ENCODE data around the gene SLC9A4.

Gene SLC9A4

DNA sequence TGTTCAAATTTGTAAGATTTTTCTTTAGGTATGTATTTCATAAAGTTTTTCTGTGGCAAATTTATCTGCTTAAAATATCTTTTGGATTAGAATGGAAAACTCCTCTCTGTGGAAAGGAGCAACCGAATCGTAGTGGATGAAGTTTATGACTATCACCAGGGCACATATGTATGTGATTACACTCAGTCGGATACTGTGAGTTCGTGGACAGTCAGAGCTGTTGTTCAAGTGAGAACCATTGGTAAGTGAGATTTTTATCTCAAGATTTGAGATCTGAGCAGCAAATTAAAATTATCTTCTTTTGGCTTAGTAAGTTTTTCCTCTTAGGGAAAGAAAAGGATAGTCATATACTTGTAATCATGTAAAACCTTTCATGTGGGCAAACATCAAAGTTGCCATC is 35.9 kb upstream of the SLC9A4 start:
- H3K27me3 ChIP-seq (ENCODE audit: control insufficient read depth, insufficient read depth, low read length), result no peaks in the 10 kb centered on the region
- no peak overlapping the region for H3K9ac ChIP-seq (ENCODE audit: low read length)
- no peaks in the 10 kb centered on the region for H3K4me1 ChIP-seq (ENCODE audit: control insufficient read depth, insufficient read depth, low read length)
- no peaks in the 10 kb centered on the region for H3K36me3 ChIP-seq (ENCODE audit: control insufficient read depth, insufficient read depth, low read length)
- no peak overlapping the region for H3K27ac ChIP-seq (ENCODE audit: low read depth, low read length)
- no peak overlapping the region for H3K4me3 ChIP-seq (ENCODE audit: low read depth, low read length)
- no peaks in the 10 kb centered on the region for H3K9me3 ChIP-seq (ENCODE audit: control insufficient read depth, insufficient read depth, low read depth, low read length)

DNA sequence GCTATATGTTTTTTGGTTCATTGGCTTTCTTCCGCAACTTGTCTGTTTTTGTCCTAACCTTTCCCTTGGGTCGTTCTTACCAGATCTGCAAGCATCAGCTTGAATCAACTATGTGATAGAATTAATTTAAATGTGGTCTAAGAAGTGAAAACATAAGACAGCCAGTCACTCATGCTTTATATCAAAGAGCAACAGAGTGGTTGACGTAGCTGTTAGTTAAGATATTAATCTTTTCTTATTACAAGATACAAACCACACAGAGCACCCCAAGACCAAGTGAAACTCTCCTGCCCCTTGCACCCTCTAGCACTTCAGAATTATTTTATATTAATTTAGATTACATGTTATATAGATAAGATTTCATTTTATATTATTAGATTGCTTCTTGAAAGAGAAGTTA is 34.9 kb upstream of the SLC9A4 start:
- Histone ChIP-seq H3K4me3 (ENCODE audit: low read depth, low read length) (no peak overlapping the region), H3K36me3 (ENCODE audit: control insufficient read depth, insufficient read depth, low read length) (no peaks in the 10 kb centered on the region), H3K9ac (ENCODE audit: low read length) (no peak overlapping the region), H3K27ac (ENCODE audit: low read depth, low read length) (no peak overlapping the region), H3K4me1 (ENCODE audit: control insufficient read depth, insufficient read depth, low read length) (no peaks in the 10 kb centered on the region), H3K9me3 (ENCODE audit: control insufficient read depth, insufficient read depth, low read depth, low read length) (no peaks in the 10 kb centered on the region), H3K27me3 (ENCODE audit: control insufficient read depth, insufficient read depth, low read length) (no peaks in the 10 kb centered on the region)

- H3K27ac ChIP-seq (ENCODE audit: low read depth, low read length), result no peak overlapping the region
- no peak overlapping the region for H3K9ac ChIP-seq (ENCODE audit: low read length)
- H3K4me1 ChIP-seq (ENCODE audit: control insufficient read depth, insufficient read depth, low read length), result no peaks in the 10 kb centered on the region
- H3K9me3 ChIP-seq (ENCODE audit: control insufficient read depth, insufficient read depth, low read depth, low read length), result no peaks in the 10 kb centered on the region
- no peak overlapping the region for H3K4me3 ChIP-seq (ENCODE audit: low read depth, low read length)
- no peaks in the 10 kb centered on the region for H3K36me3 ChIP-seq (ENCODE audit: control insufficient read depth, insufficient read depth, low read length)
- H3K27me3 ChIP-seq (ENCODE audit: control insufficient read depth, insufficient read depth, low read length), result no peaks in the 10 kb centered on the region
These were observed 34.4 kb upstream of the SLC9A4 start for GRCh38 chr2:102438578-102438977.

DNA sequence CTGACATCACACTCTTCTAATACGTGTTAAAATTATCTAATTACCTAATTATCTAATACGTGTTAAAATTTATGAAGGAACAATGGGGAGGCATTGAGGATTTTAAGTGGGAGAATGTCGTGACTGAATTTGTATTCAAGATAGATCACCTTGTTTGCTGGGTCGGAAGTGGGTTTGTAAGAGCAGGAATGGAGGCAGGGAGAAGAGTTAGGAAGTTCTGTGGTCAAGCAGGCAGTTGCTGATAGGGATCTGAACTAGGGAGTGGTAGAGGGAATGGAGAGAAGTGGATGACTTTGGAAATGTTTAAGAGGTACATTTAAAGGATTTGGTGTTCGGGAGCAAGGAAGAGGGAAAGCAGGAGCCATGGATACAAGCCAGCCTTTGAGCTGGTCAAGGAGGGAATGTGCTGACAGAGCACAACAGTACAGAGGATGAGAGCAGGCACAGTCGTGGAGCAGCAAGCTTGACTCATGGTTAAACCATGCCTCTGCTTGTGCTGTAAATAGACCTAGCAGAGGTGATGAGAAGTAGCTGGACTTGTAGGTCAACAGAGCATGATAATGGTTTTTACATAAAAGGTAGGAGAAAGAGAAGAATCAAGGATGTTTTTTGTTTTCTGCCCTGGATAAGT is 33.8 kb upstream of the SLC9A4 start:
- H3K4me1 ChIP-seq (ENCODE audit: control insufficient read depth, insufficient read depth, low read length), result no peaks in the 10 kb centered on the region

GRCh38 chr2:102442967-102443828 is 29.8 kb upstream of the SLC9A4 start:
- Histone ChIP-seq H3K36me3 (ENCODE audit: control insufficient read depth, insufficient read depth, low read length) (no peaks in the 10 kb centered on the region), H3K27me3 (ENCODE audit: control insufficient read depth, insufficient read depth, low read length) (no peaks in the 10 kb centered on the region), H3K9ac (ENCODE audit: low read length) (no peak overlapping the region), H3K4me3 (ENCODE audit: low read depth, low read length) (no peak overlapping the region), H3K27ac (ENCODE audit: low read depth, low read length) (no peak overlapping the region), H3K9me3 (ENCODE audit: control insufficient read depth, insufficient read depth, low read depth, low read length) (no peaks in the 10 kb centered on the region), H3K4me1 (ENCODE audit: control insufficient read depth, insufficient read depth, low read length) (no peaks in the 10 kb centered on the region)

More for the DNA sequence above, 33.8 kb upstream of the SLC9A4 start:
- Histone ChIP-seq H3K9me3 (ENCODE audit: control insufficient read depth, insufficient read depth, low read depth, low read length) (no peaks in the 10 kb centered on the region), H3K9ac (ENCODE audit: low read length) (no peak overlapping the region), H3K27ac (ENCODE audit: low read depth, low read length) (no peak overlapping the region), H3K36me3 (ENCODE audit: control insufficient read depth, insufficient read depth, low read length) (no peaks in the 10 kb centered on the region), H3K27me3 (ENCODE audit: control insufficient read depth, insufficient read depth, low read length) (no peaks in the 10 kb centered on the region), H3K4me3 (ENCODE audit: low read depth, low read length) (no peak overlapping the region)

DNA sequence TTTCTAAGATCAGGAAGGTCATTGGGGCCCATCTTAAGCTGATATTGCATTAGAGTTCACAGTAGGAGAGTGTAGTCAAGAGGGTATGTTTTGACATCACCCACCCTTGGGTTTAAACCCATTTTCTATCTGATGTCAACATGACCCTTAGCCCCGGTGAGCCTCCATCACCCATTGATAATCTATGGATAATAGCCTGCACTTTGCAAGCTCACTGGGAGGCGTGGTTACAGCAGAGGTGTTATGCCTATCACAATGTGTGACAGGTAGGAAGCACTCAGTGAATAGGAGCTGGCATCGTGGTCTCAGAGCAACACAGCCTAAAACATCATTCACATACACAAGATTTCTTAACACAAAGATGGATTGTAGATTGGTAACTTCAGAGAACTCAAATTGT is 28.8 kb upstream of the SLC9A4 start:
- Histone ChIP-seq H3K36me3 (ENCODE audit: control insufficient read depth, insufficient read depth, low read length) (no peaks in the 10 kb centered on the region), H3K4me1 (ENCODE audit: control insufficient read depth, insufficient read depth, low read length) (no peaks in the 10 kb centered on the region), H3K9me3 (ENCODE audit: control insufficient read depth, insufficient read depth, low read depth, low read length) (no peaks in the 10 kb centered on the region), H3K27me3 (ENCODE audit: control insufficient read depth, insufficient read depth, low read length) (no peaks in the 10 kb centered on the region), H3K9ac (ENCODE audit: low read length) (no peak overlapping the region), H3K4me3 (ENCODE audit: low read depth, low read length) (no peak overlapping the region), H3K27ac (ENCODE audit: low read depth, low read length) (no peak overlapping the region)

GRCh38 chr2:102446936-102447335 is 26.1 kb upstream of the SLC9A4 start:
- Histone ChIP-seq H3K4me3 (ENCODE audit: low read depth, low read length) (no peak overlapping the region), H3K9ac (ENCODE audit: low read length) (no peak overlapping the region), H3K27ac (ENCODE audit: low read depth, low read length) (no peak overlapping the region), H3K4me1 (ENCODE audit: control insufficient read depth, insufficient read depth, low read length) (no peaks in the 10 kb centered on the region), H3K27me3 (ENCODE audit: control insufficient read depth, insufficient read depth, low read length) (no peaks in the 10 kb centered on the region), H3K9me3 (ENCODE audit: control insufficient read depth, insufficient read depth, low read depth, low read length) (no peaks in the 10 kb centered on the region), H3K36me3 (ENCODE audit: control insufficient read depth, insufficient read depth, low read length) (no peaks in the 10 kb centered on the region)

DNA sequence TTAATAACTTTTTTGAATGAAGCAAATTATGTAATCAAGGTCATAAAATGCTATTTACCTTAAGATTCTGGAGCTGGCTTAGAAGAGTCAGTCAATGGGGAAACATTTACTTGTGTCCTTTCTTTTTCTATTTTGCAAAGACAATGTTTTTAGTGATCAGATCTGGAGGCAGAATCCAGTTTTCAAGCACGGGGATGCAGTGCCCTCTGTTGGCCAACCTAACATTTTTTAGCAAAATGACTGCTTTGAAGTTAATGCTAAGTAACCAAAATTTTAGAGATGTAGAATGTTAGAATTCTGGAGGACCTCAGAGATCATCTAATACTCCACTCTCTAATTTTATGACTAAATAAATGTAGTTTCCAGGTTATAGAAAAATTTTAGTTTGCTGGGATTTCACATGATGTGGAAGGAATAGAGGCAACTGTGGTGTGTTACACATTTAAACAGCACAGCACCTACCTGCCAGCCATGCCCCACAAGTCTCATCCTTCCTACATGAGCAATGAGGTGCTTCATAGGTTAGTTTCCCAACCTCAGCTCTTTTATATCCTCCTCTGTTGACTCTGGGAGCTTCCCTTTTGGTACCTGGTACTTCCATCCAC is 23.6 kb upstream of the SLC9A4 start:
- Histone ChIP-seq H3K9ac (ENCODE audit: low read length) (no peak overlapping the region), H3K4me3 (ENCODE audit: low read depth, low read length) (no peak overlapping the region), H3K27ac (ENCODE audit: low read depth, low read length) (no peak overlapping the region), H3K9me3 (ENCODE audit: control insufficient read depth, insufficient read depth, low read depth, low read length) (no peaks in the 10 kb centered on the region), H3K36me3 (ENCODE audit: control insufficient read depth, insufficient read depth, low read length) (no peaks in the 10 kb centered on the region), H3K27me3 (ENCODE audit: control insufficient read depth, insufficient read depth, low read length) (no peaks in the 10 kb centered on the region), H3K4me1 (ENCODE audit: control insufficient read depth, insufficient read depth, low read length) (no peaks in the 10 kb centered on the region)

DNA sequence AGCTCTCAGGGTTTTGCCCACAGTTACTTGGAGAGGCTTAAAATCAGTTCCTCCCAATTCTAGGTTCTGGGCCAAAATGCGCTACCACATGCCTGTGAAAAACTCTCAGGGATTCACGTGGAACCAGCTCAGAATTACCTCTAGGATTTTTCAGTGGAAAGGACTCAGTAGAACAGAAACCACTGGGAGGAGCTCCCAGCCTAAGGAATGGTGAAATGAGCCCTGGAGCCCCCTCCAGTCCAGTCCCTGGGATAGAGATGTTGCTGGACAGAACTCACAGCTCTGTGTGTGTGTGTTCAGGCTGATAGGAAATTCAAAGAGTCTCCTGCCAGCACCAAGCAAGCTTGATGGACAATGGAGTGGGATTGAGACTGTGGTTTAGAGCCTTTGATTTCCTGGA is 21.1 kb upstream of the SLC9A4 start:
- no peaks in the 10 kb centered on the region for H3K27me3 ChIP-seq (ENCODE audit: control insufficient read depth, insufficient read depth, low read length)
- H3K4me1 ChIP-seq (ENCODE audit: control insufficient read depth, insufficient read depth, low read length), result no peaks in the 10 kb centered on the region
- no peak overlapping the region for H3K9ac ChIP-seq (ENCODE audit: low read length)
- H3K27ac ChIP-seq (ENCODE audit: low read depth, low read length), result no peak overlapping the region
- H3K9me3 ChIP-seq (ENCODE audit: control insufficient read depth, insufficient read depth, low read depth, low read length), result no peaks in the 10 kb centered on the region
- no peak overlapping the region for H3K4me3 ChIP-seq (ENCODE audit: low read depth, low read length)
- H3K36me3 ChIP-seq (ENCODE audit: control insufficient read depth, insufficient read depth, low read length), result no peaks in the 10 kb centered on the region

GRCh38 chr2:102453501-102453900 is 19.5 kb upstream of the SLC9A4 start:
- no peaks in the 10 kb centered on the region for H3K36me3 ChIP-seq (ENCODE audit: control insufficient read depth, insufficient read depth, low read length)
- H3K9me3 ChIP-seq (ENCODE audit: control insufficient read depth, insufficient read depth, low read depth, low read length), result no peaks in the 10 kb centered on the region
- H3K9ac ChIP-seq (ENCODE audit: low read length), result no peak overlapping the region
- no peak overlapping the region for H3K27ac ChIP-seq (ENCODE audit: low read depth, low read length)
- no peaks in the 10 kb centered on the region for H3K4me1 ChIP-seq (ENCODE audit: control insufficient read depth, insufficient read depth, low read length)
- no peaks in the 10 kb centered on the region for H3K27me3 ChIP-seq (ENCODE audit: control insufficient read depth, insufficient read depth, low read length)
- H3K4me3 ChIP-seq (ENCODE audit: low read depth, low read length), result no peak overlapping the region

DNA sequence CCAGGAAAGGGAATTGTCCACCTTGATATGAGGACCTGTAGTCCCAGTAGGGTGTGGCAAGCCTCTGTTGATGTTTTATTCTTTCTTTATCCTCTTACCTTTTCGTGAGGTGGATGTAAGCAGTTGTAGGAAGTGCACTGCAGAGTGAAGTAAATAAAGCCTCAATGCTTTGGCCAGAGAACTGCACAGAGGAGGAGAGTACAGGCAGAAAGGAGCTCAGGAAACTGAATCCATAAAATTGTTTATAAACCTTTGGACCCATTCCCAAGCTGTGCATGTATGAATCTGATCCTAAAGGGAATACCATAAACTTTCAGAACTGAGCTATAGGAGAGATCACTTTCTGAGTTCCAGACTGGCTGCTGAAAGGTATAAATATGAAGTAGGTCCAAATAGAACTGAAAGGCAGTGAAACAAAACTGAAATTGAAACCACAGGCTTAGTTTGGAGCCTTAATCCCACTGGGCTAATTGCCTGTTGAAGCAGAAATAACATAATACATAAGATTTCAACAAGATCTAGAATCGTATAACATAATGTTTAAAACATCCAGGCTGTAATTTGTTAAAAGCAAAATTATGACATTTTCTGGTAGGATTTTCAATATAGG is 17.9 kb upstream of the SLC9A4 start:
- Histone ChIP-seq H3K9me3 (ENCODE audit: control insufficient read depth, insufficient read depth, low read depth, low read length) (no peaks in the 10 kb centered on the region), H3K4me1 (ENCODE audit: control insufficient read depth, insufficient read depth, low read length) (no peaks in the 10 kb centered on the region), H3K27me3 (ENCODE audit: control insufficient read depth, insufficient read depth, low read length) (no peaks in the 10 kb centered on the region), H3K27ac (ENCODE audit: low read depth, low read length) (no peak overlapping the region), H3K9ac (ENCODE audit: low read length) (no peak overlapping the region), H3K4me3 (ENCODE audit: low read depth, low read length) (no peak overlapping the region), H3K36me3 (ENCODE audit: control insufficient read depth, insufficient read depth, low read length) (no peaks in the 10 kb centered on the region)

Measured in HUES6 (cell line).